ENCODE measurements around the gene FATE1.

GRCh38 chrX:151763711-151764110 lies 47.9 kb downstream of the FATE1 start:
- TF ChIP-seq PRDM10 (CRISPR knock-in tag; IDR thresholded peaks at IDR 0.05; ENCODE audit: low read depth), result no peak
- no peak for TF ChIP-seq TAF1 (CRISPR knock-in tag; IDR thresholded peaks at IDR 0.05)
- no peak for TF ChIP-seq FIP1L1 (IDR thresholded peaks at IDR 0.05; ENCODE audit: borderline replicate concordance, insufficient read depth, low read depth, low read length)
- TF ChIP-seq, protein P1, sequence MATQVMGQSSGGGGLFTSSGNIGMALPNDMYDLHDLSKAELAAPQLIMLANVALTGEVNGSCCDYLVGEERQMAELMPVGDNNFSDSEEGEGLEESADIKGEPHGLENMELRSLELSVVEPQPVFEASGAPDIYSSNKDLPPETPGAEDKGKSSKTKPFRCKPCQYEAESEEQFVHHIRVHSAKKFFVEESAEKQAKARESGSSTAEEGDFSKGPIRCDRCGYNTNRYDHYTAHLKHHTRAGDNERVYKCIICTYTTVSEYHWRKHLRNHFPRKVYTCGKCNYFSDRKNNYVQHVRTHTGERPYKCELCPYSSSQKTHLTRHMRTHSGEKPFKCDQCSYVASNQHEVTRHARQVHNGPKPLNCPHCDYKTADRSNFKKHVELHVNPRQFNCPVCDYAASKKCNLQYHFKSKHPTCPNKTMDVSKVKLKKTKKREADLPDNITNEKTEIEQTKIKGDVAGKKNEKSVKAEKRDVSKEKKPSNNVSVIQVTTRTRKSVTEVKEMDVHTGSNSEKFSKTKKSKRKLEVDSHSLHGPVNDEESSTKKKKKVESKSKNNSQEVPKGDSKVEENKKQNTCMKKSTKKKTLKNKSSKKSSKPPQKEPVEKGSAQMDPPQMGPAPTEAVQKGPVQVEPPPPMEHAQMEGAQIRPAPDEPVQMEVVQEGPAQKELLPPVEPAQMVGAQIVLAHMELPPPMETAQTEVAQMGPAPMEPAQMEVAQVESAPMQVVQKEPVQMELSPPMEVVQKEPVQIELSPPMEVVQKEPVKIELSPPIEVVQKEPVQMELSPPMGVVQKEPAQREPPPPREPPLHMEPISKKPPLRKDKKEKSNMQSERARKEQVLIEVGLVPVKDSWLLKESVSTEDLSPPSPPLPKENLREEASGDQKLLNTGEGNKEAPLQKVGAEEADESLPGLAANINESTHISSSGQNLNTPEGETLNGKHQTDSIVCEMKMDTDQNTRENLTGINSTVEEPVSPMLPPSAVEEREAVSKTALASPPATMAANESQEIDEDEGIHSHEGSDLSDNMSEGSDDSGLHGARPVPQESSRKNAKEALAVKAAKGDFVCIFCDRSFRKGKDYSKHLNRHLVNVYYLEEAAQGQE (IDR thresholded peaks at IDR 0.05; ENCODE audit: borderline replicate concordance in 1 of 2, low read depth in 1 of 2, low read length in 2 of 2), result no peak
- no peak for TF ChIP-seq TBP (CRISPR knock-in tag; IDR thresholded peaks at IDR 0.05)
- no peak for TF ChIP-seq CTCF (CRISPR knock-in tag; IDR thresholded peaks at IDR 0.05)
- no peak for TF ChIP-seq FOXM1 (CRISPR knock-in tag; IDR thresholded peaks at IDR 0.05)
- TF ChIP-seq POLR2A (IDR thresholded peaks at IDR 0.05; ENCODE audit: insufficient read depth in 1 of 2, low read depth in 2 of 2, low read length in 2 of 2), result no peak
